GM19395 (cell line): ENCODE results near the gene PPP1R9B.

ENCODE experiments used
- ATAC-seq: cut with Tn5 transposase; IDR thresholded peaks from one replicate; pipeline ENCODE4 v1.9.1; 2021; ENCODE audit warnings: mild to moderate bottlenecking, moderate library complexity; ENCODE audit not compliant: unreplicated experiment

PPP1R9B gene

DNA sequence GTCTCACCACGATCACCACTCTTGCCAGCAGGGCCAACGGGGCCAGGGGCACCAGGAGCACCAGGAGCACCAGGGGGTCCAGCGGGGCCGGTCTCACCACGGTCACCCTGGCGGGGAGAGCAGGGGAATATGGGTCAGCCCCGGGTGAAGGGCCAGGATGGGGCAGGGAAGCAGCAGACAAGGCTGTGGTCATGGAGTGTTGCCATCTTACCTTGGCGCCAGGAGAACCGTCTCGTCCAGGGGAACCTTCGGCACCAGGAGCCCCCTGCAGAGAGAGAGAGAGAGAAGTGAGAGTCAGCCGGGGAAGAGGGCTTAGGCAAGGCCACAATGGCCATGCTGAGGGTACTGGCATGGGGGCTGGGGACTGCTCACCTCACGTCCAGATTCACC, 38.0 kb upstream of the PPP1R9B start:
- ATAC-seq, result no peak

- no peak for ATAC-seq
Observed at GRCh38 chr17:50187751-50188530, 37.5 kb upstream of the PPP1R9B start.

- no peak for ATAC-seq
Observed at GRCh38 chr17:50187394-50187725, 36.9 kb upstream of the PPP1R9B start.

- no peak for ATAC-seq
Observed at GRCh38 chr17:50186661-50187393, 36.4 kb upstream of the PPP1R9B start.

- ATAC-seq, result no peak
Observed at GRCh38 chr17:50185631-50186471, 35.4 kb upstream of the PPP1R9B start.

DNA sequence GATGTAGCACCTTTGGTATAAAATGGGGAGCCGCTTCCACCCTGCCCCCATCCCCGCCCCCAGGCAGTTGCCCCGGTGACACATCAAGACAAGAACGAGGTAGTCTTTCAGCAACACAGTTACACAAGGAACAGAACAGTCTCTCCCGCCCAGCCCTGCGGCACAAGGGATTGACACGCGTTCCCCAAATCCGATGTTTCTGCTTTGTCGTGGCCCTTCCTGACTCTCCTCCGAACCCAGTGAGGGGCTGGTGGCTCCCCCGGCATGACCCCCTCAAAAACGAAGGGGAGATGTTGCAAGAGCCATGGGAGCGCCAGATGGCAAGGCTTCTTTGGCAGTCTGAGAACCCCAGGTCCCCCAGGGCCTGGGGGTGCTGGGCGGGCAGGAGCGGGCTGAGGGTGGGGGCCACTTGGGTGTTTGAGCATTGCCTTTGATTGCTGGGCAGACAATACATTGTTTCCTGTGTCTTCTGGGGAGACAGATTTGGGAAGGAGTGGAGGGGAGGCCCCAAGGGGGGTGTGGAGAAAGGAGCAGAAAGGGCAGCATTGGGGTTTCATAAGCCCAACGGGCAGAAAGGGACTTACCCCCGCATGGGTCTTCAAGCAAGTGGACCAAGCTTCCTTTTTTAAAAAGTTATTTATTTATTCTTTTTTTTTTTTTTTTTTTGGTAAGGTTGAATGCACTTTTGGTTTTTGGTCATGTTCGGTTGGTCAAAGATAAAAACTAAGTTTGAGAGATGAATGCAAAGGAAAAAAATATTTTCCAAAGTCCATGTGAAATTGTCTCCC, 34.3 kb upstream of the PPP1R9B start:
- ATAC-seq, result no peak

GRCh38 chr17:50184064-50184463, 33.6 kb upstream of the PPP1R9B start:
- no peak for ATAC-seq

DNA sequence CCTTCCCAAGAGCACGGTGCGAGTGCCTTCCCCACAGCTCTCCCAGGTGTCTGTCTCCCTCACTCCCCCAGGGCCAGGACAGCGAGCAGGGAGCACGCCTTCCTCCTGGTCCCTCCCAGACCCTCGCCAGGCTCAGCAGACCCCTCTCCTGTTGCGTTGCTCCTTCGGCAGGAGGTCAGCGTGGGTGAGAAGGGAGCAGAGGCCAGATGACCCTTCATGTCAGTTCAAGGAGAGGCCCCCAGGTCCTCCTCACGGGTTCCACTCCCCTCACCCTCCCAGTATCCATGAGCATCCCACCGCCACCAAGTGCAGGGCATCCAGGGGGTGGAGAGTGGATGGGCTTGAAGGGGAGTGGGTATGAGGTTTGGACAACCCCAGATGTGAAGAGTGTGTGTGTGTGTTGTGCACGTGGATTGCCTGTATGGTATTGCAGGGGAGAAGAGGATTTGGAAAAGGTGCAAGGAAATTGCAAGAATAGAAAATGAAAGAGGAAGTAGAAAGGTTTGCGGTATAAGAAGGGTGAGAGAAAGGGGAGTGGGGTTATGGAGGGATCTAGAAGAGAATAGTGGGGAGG, 33.0 kb upstream of the PPP1R9B start:
- no peak for ATAC-seq

GRCh38 chr17:50182783-50183420, 32.4 kb upstream of the PPP1R9B start:
- ATAC-seq, result no peak

DNA sequence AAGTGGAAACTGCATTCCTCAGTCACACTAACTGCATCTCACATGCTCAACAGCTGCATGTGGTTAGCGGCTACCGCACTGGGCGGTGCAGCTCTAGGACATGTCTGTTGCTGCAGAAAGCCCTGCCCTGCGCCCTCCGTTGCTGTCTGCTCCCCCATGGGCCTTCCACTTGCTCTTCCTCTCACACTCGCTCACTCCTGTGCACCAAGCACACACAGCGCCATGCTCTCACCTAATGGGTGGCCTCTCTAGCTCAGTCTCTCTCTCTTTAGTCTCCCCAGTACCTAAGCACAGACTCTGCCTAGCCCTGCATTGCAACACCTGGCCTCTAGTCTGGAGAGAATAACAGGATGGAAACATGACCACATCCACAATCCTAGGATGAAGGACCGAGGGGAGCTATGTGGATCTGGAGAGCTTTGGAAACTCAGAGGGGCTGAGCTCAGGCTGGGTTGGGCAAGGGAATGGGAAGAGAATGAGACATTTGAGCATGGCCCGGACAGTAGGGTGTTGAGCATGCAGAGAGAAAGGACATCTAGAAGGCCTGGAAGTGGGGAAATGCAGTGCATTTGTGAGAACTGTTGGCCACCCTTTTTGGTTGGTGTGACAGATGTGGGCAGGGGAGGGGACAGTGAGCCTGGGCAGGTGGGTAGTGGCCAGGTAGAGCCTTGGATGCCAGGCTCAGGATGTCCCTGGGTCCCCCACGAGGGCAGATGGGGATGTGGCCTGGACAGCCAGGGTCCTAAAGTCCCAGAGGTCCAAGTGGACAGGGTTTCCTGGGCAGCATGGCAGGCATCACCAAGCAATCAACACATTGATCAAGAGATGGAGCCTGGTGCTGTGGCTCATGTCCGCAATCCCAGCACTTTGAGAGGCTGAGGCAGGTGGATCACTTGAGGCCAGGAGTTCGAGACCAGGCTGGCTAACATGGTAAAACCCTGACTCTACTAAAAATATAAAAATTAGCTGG, 31.4 kb upstream of the PPP1R9B start:
- ATAC-seq, result no peak

GRCh38 chr17:50181144-50181543, 30.7 kb upstream of the PPP1R9B start:
- ATAC-seq, result no peak

GRCh38 chr17:50180620-50181019, 30.1 kb upstream of the PPP1R9B start:
- no peak for ATAC-seq

- ATAC-seq, result no peak
Observed at GRCh38 chr17:50180111-50180510, 29.6 kb upstream of the PPP1R9B start.

- ATAC-seq, result peak; percentile 73
Observed at GRCh38 chr17:50177983-50178834, 27.7 kb upstream of the PPP1R9B start.

GRCh38 chr17:50177476-50177875, 27.0 kb upstream of the PPP1R9B start:
- ATAC-seq, result no peak

- no peak for ATAC-seq
Observed at GRCh38 chr17:50176559-50177357, 26.3 kb upstream of the PPP1R9B start.
